ENCODE measurements around the gene CCKAR.

Gene CCKAR

DNA sequence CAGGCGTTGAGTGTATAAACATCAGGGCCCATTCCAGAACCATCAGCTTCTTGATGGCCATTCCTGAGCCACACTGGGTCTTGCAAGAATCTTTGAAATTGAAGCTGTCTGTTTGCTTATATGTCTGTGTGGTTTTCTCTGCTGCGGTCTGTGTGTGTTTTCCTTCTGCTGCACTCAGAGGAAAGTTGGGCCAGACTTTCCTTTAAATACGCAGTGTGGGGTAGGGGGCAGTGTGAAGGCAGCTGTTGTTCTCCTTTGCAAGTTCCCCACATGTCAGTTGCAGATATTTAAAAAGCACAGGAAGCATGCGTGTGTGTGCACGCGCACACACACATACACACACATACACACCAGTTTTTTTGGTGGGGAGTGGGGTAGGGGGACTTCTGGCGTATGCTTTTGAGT, 32.1 kb downstream of the CCKAR start:
- no peak for DNase-seq

- DNase-seq = no peak
Observed at GRCh38 chr4:26457412-26457811, 32.9 kb downstream of the CCKAR start.

- DNase-seq = no peak
Observed at GRCh38 chr4:26455571-26455970, 34.7 kb downstream of the CCKAR start.

DNA sequence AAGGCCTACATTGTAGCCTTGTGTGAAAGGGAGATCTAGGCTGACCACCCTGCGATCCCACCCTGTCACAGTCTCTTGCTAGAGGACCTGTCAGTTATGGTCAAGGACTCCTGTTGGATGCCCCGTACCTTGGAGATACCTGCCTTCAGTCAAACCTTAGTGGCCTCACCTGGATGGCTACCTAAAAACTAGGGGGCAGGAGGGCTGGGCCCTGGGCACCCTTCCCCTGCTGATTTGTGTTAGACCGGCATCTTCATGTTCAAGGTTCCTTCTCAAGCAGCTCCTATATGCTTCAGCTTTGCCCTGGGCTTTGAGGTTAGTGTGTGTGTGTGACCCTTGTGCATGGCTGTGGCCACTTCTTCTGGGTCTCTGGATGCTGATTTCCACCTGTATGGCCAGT, 35.3 kb downstream of the CCKAR start:
- no peak for DNase-seq

GRCh38 chr4:26452565-26453531, 37.4 kb downstream of the CCKAR start:
- DNase-seq = peak; percentile 62 to 86

DNA sequence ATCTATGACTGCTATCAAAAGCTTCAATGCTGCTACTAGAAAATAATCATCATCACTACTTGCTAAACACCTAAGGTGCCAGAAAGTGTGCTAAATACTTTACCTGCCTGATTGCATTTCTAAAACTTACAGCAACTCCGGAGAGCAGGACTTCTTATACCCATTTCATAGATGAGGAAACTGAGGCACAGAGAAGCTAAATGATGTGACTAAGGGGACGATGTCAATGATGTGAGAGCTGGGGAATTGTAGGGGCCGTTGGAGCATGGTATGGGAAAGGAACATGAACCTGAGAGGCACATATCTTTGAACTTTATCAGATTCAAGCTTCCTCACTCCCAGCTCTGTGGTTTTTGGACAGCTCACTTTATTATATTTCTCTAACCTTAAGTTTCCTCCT, 38.7 kb downstream of the CCKAR start:
- no peak for DNase-seq

DNA sequence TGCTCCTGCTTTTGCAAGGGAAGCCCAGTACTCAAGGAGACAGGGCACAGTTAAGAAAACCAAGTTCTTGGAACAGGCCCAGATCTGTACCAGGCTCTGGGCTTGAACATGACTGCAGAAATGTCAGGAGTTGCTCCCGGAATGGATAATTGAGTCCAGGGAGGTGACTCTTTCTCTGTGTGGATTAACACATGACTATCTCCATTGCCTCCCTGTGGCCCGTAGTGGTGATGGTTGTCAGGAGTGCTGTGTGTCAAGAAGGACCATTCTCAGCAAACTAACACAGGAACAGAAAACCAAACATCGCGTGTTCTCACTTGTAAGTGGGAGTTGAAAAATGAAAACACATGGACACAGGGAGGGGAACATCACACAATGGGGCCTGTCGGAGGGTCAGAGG, 39.9 kb downstream of the CCKAR start:
- no peak for DNase-seq

DNA sequence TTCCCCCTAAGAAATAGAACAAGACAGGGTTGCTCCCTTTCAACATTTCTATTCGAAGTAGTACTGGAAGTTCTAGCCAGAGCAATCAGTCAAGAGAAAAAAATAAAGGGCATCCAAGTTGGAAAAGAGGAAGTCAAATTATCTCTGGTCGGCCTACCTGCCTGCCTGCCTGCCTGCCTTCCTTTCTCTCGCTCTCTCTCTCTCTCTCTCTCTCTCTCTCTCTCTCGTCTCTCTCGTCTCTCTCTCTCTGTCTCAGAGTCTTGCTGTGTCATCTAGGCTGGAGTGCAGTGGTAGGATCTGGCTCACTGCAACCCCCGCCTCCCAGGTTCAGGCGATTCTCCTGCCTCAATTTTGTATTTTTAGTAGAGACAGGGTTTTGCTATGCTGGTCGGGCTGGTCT, 42.9 kb downstream of the CCKAR start:
- no peak for DNase-seq

- no peak for DNase-seq
Observed at GRCh38 chr4:26441771-26442170, 48.5 kb downstream of the CCKAR start.

GRCh38 chr4:26441102-26441501, 49.2 kb downstream of the CCKAR start:
- DNase-seq = no peak

DNA sequence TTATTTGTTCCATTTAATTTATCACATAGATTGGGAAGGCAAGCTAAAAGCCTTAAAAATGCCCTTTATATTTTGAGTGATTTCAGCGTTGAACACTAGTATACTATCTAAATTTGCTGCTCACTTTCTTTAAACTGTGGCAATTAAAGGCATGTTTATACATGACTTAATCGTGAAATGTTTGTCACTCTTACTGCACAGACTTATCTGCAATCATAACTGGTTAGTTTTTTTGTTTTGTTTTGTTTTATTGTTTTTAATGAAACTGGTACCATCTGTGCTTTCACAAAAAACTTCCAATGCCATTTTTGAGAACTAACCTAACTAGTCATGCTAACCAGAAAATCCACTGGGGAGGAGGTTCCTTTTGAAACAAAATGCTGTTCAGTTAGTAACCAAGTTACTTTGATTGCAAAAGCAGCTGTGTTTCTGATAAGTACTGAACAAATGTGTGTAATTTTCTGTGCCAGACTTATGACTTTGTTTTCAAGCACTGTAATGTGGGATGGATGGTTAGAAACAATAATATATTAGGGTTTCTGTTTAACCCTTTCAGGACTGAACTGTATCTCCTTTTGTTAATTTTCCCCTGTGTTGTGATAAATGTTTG, 56.1 kb downstream of the CCKAR start:
- DNase-seq = no peak

GRCh38 chr4:26433556-26433955, 56.7 kb downstream of the CCKAR start:
- DNase-seq = no peak

DNA sequence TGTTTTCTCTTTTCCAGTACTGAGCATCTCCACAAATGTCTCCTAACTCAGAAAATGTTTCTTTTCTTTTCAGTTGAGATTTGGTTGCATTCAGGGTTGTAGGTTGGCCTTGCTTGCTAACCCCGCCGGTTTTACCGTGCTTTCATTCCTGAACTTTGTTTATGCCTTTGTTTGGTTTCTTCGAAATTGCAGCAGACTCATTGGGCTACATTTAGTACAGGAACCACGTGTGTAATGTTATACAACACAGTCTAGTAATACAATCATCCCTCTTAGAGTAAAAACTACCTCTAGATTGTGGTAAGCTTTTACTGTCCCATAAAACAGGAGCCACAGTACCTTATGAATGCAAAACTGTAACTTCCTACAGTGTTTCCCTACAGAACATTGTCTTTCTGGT, 57.9 kb downstream of the CCKAR start:
- DNase-seq = no peak

DNA sequence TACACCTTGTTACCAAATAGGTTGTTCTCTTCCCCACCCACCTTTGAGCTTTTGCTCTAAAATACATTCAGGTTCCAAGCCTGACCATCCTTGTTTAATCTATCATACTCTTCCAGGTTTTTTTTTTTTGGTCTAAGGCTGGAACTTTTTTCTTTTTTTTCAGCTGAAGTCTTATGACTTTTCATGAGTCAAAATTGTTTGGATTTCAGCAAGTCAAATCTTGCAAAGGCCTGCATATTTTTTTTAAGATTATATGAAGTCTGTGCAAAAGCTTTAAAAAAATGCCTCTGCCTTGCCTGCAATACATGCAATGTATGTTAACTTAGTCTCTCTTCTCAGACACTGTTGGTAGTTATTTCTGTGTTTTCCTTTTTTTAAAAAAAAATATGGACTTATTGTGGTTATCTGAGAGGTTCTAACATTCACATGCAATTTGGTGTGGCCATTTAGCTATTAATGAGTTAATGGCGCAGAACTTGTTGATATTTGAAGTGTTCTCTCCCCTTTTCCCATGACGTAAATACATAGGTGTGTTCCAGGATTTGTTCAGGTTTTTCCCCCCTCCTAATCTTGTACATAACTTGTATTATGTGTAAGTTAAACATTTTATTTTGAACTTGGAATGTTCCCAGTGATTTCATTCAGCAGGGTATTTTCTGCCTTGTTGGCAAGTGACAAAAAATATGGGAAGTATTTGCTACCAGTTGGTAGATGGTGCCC, 58.7 kb downstream of the CCKAR start:
- no peak for DNase-seq

Data from NCI-H526 (cell line).